ENCODE results near the gene TUBA3D. TPM values are rescaled to one million over a fixed set of nuclear protein-coding genes. Genes with fewer than 3 reads are reported as not detected.
"Not testable (repeated sequence)": the region's sequence is repeated elsewhere in the genome, so short reads cannot be mapped to it uniquely, and the experiment has no call there.

TUBA3D gene
- total and polyA plus RNA-seq, 4 donors, result 0.02 TPM; not detected in 3

GRCh38 chr2:131483981-131484820 is 8.3 kb downstream of the TUBA3D start:
- not testable (repeated sequence) for DNase-seq; ATAC-seq (ENCODE audit: insufficient read depth, low FRiP score); H3K27me3 ChIP-seq (ENCODE audit: control insufficient read depth in 3 of 3, insufficient read depth in 3 of 3, low read length in 2 of 3); H3K4me1 ChIP-seq (ENCODE audit: control insufficient read depth in 5 of 5, insufficient read depth in 5 of 5, low read length in 5 of 5); H3K27ac ChIP-seq (ENCODE audit: low read depth in 1 of 2, low read length in 1 of 2); H3K36me3 ChIP-seq (ENCODE audit: control insufficient read depth in 4 of 4, insufficient read depth in 4 of 4, low read length in 4 of 4); H3K9ac ChIP-seq (ENCODE audit: insufficient read depth in 1 of 2, low read length in 2 of 2); H3K9me3 ChIP-seq (ENCODE audit: control insufficient read depth in 4 of 4, insufficient read depth in 3 of 4, low read length in 3 of 4); H3K4me3 ChIP-seq
- WGBS, 2 donors, result 93 to 95% methylated on average over 21 to 24 of the region's 24 CpGs

GRCh38 chr2:131484906-131485460 is 9.1 kb downstream of the TUBA3D start:
- not testable (repeated sequence) for H3K4me3 ChIP-seq; H3K27me3 ChIP-seq (ENCODE audit: control insufficient read depth in 3 of 3, insufficient read depth in 3 of 3, low read length in 2 of 3); H3K27ac ChIP-seq (ENCODE audit: low read depth in 1 of 2, low read length in 1 of 2); ATAC-seq (ENCODE audit: insufficient read depth, low FRiP score); H3K9me3 ChIP-seq (ENCODE audit: control insufficient read depth in 4 of 4, insufficient read depth in 3 of 4, low read length in 3 of 4); H3K9ac ChIP-seq (ENCODE audit: insufficient read depth in 1 of 2, low read length in 2 of 2); DNase-seq; H3K4me1 ChIP-seq (ENCODE audit: control insufficient read depth in 5 of 5, insufficient read depth in 5 of 5, low read length in 5 of 5); H3K36me3 ChIP-seq (ENCODE audit: control insufficient read depth in 4 of 4, insufficient read depth in 4 of 4, low read length in 4 of 4)
- 87 to 95% methylated on average over 11 of the region's 11 CpGs for WGBS, 2 donors

GRCh38 chr2:131486201-131486902 is 10.4 kb downstream of the TUBA3D start:
- not testable (repeated sequence) for DNase-seq; H3K4me1 ChIP-seq (ENCODE audit: control insufficient read depth in 5 of 5, insufficient read depth in 5 of 5, low read length in 5 of 5); ATAC-seq (ENCODE audit: insufficient read depth, low FRiP score); H3K4me3 ChIP-seq; H3K9ac ChIP-seq (ENCODE audit: insufficient read depth in 1 of 2, low read length in 2 of 2); H3K27ac ChIP-seq (ENCODE audit: low read depth in 1 of 2, low read length in 1 of 2); H3K27me3 ChIP-seq (ENCODE audit: control insufficient read depth in 3 of 3, insufficient read depth in 3 of 3, low read length in 2 of 3); H3K36me3 ChIP-seq (ENCODE audit: control insufficient read depth in 4 of 4, insufficient read depth in 4 of 4, low read length in 4 of 4); H3K9me3 ChIP-seq (ENCODE audit: control insufficient read depth in 4 of 4, insufficient read depth in 3 of 4, low read length in 3 of 4)
- 87 to 89% methylated on average over 14 of the region's 14 CpGs for WGBS, 2 donors

- WGBS, 2 donors, result 74 to 83% methylated on average over 14 of the region's 14 CpGs
- H3K27me3 ChIP-seq (ENCODE audit: control insufficient read depth in 3 of 3, insufficient read depth in 3 of 3, low read length in 2 of 3), result no peaks in the 10 kb centered on the region
- no peak for TF ChIP-seq CTCF (IDR thresholded peaks at IDR 0.05; ENCODE audit: control extremely low read depth, extremely low read depth)
- no peak for DNase-seq
- peak overlapping the region in 1 of 2 donors; percentile 62 for H3K27ac ChIP-seq (ENCODE audit: low read depth in 1 of 2, low read length in 1 of 2)
- H3K4me3 ChIP-seq, result no peak overlapping the region
- peaks cover 0 to 2% (median 0%) of the 10 kb centered on the region in 4 donors for H3K36me3 ChIP-seq (ENCODE audit: control insufficient read depth in 4 of 4, insufficient read depth in 4 of 4, low read length in 4 of 4)
- H3K9ac ChIP-seq (ENCODE audit: insufficient read depth in 1 of 2, low read length in 2 of 2), result no peak overlapping the region
- H3K4me1 ChIP-seq (ENCODE audit: control insufficient read depth in 5 of 5, insufficient read depth in 5 of 5, low read length in 5 of 5), result peaks cover 0 to 7% (median 0%) of the 10 kb centered on the region in 5 donors
- no peak for ATAC-seq (ENCODE audit: insufficient read depth, low FRiP score)
- no peaks in the 10 kb centered on the region for H3K9me3 ChIP-seq (ENCODE audit: control insufficient read depth in 4 of 4, insufficient read depth in 3 of 4, low read length in 3 of 4)
Observed at GRCh38 chr2:131488306-131489205, 12.6 kb downstream of the TUBA3D start.

- not testable (repeated sequence) for H3K27me3 ChIP-seq (ENCODE audit: control insufficient read depth in 3 of 3, insufficient read depth in 3 of 3, low read length in 2 of 3); H3K9ac ChIP-seq (ENCODE audit: insufficient read depth in 1 of 2, low read length in 2 of 2); H3K9me3 ChIP-seq (ENCODE audit: control insufficient read depth in 4 of 4, insufficient read depth in 3 of 4, low read length in 3 of 4); ATAC-seq (ENCODE audit: insufficient read depth, low FRiP score); H3K36me3 ChIP-seq (ENCODE audit: control insufficient read depth in 4 of 4, insufficient read depth in 4 of 4, low read length in 4 of 4)
- 62 to 74% methylated on average over 15 to 20 of the region's 20 CpGs for WGBS, 2 donors
- Histone ChIP-seq H3K27ac (ENCODE audit: low read depth in 1 of 2, low read length in 1 of 2) (peak overlapping the region in 1 of 2 donors; percentile 52), H3K4me1 (ENCODE audit: control insufficient read depth in 5 of 5, insufficient read depth in 5 of 5, low read length in 5 of 5) (peaks cover 0 to 12% (median 0%) of the 10 kb centered on the region in 5 donors), H3K4me3 (peak overlapping the region; percentile 8)
- DNase-seq, result peak; percentile 24 to 40 (median 25)
Observed at GRCh38 chr2:131490616-131491468, 14.9 kb downstream of the TUBA3D start.

GRCh38 chr2:131491469-131491836 is 15.5 kb downstream of the TUBA3D start:
- peak overlapping the region in 1 of 2 donors; percentile 52 for H3K27ac ChIP-seq (ENCODE audit: low read depth in 1 of 2, low read length in 1 of 2)
- H3K4me3 ChIP-seq, result peak overlapping the region; percentile 8
- ATAC-seq (ENCODE audit: insufficient read depth, low FRiP score); H3K36me3 ChIP-seq (ENCODE audit: control insufficient read depth in 4 of 4, insufficient read depth in 4 of 4, low read length in 4 of 4); H3K9me3 ChIP-seq (ENCODE audit: control insufficient read depth in 4 of 4, insufficient read depth in 3 of 4, low read length in 3 of 4); H3K9ac ChIP-seq (ENCODE audit: insufficient read depth in 1 of 2, low read length in 2 of 2); H3K27me3 ChIP-seq (ENCODE audit: control insufficient read depth in 3 of 3, insufficient read depth in 3 of 3, low read length in 2 of 3): not testable (repeated sequence)
- WGBS, 2 donors, result 18 to 32% methylated on average over 15 to 20 of the region's 22 CpGs
- peaks cover 0 to 12% (median 0%) of the 10 kb centered on the region in 5 donors for H3K4me1 ChIP-seq (ENCODE audit: control insufficient read depth in 5 of 5, insufficient read depth in 5 of 5, low read length in 5 of 5)
- peak in 1 of 3 donors; percentile 5 for DNase-seq

All from lung (tissue), 12 donors.